PFSK-1 (cell line): ENCODE measurements around the gene CDC42BPB.

Experiments
- POLR2AphosphoS5 ChIP-seq: IDR thresholded peaks from 2 replicates; pipeline ENCODE4 v1.6.1; 2012; ENCODE audit warnings: low read depth, mild to moderate bottlenecking, control low read depth, low read length, moderate library complexity
- REST ChIP-seq, 2 experiments: IDR thresholded peaks; 2 replicates each; pipeline versions ENCODE4 v1.6.1 to v1.8.0; 2011 to 2012; ENCODE audit warnings: low read depth in 2 of 2, low read length in 2 of 2, control low read depth in 1 of 2, inconsistent platforms in 1 of 2, mild to moderate bottlenecking in 1 of 2, moderate library complexity in 1 of 2; ENCODE audit not compliant: insufficient read depth in 1 of 2
- TAF1 ChIP-seq: IDR thresholded peaks from 2 replicates; pipeline ENCODE4 v1.6.1; 2012; ENCODE audit warnings: low read length, control low read depth, borderline replicate concordance; ENCODE audit not compliant: insufficient read depth

- no peak for TF ChIP-seq TAF1
- TF ChIP-seq REST (IDR thresholded peaks at IDR 0.05; ENCODE audit: insufficient read depth in 1 of 2, low read depth in 2 of 2, low read length in 2 of 2): no peak
- TF ChIP-seq POLR2AphosphoS5: no peak
Measured at GRCh38 chr14:102938191-102938590, 119.2 kb downstream of the CDC42BPB start.
